Measurements from ENCODE around the gene S100A3.

The S100A3 gene

DNA sequence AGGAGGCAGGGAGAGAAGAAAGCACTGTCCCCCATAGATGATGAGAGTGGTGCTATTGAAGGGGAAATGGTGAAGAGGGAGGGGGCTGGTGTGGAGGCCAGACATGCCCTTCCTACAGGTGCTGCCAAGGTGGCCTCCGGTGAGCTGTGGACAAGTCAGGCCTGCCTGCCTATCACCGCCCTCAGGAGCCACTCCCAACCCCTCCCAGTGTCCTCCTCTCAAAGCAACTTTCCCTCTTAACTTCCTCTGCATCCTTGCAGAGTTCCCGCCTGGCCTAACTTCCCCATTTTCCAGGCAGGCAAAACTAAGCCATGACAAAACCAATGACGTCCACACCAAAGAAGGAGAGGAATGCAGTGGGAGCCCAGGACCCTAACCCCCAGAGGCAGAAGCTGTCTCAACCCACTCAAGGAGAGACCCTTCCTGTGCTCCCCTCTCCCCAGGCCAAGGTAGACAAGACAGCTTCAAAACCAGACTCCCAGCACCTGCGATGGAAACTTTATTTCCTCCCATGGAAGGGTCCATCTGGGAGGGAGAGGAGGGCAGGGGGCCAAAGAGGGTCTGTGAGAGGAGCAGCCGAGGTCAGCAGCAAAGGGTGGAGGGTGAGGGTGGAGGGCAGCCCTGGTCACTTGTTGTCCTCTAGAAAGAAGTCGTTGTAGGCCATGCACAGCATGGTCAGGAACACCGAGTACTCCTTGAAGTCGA, 12.2 kb downstream of the S100A3 start:
- H3K9ac ChIP-seq (ENCODE audit: low read depth, low read length), result peak overlapping the region; percentile 47; the same call in 1 of the 2 replicates
- H3K27me3 ChIP-seq (ENCODE audit: insufficient read depth, low read length), result peaks cover 39% of the 10 kb centered on the region
- H3K4me1 ChIP-seq (ENCODE audit: insufficient read depth, low read length), result peaks cover 26% of the 10 kb centered on the region
- H3K4me3 ChIP-seq (ENCODE audit: low read length), result peak overlapping the region; percentile 66; the same call in 1 of the 2 replicates
- no peaks in the 10 kb centered on the region for H3K36me3 ChIP-seq (ENCODE audit: insufficient read depth, low read depth, low read length)
- H3K9me3 ChIP-seq (ENCODE audit: insufficient read depth, low read depth, low read length), result no peaks in the 10 kb centered on the region
- H3K27ac ChIP-seq (ENCODE audit: low read length), result no peak overlapping the region

DNA sequence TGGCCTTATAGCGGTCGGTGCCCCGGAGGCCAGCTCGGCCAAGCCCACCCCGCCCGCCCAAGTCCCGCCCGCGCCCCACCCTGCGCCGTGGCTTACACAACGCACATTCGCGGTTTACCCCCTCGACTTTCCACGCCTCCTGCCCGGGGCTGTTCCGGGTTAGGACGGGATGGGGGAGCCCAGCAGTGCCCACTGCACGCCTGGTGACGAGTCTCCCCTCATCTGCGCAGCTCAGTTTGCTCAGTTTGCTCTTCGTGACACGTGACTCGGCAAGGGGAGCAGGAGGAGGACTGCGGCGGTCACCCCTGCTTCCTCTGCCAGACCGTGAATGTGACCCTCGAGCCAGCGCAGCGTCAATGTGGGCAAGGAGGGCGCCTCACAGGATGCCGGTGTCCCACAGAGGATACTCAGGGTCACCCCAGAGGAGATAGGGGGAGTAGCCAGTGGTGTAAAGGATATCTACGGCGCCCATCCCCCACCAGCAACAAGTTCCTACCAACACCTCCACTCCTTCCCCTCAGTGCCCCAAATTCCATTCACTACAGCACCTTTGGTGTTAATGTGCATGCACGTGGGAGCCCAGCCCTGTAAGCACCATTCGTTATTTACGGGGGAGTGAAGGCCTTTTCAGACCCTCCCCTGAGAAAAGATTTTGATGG, 12.9 kb downstream of the S100A3 start:
- Histone ChIP-seq H3K36me3 (ENCODE audit: insufficient read depth, low read depth, low read length) (no peaks in the 10 kb centered on the region), H3K4me3 (ENCODE audit: low read length) (peak overlapping the region; percentile 66), H3K9ac (ENCODE audit: low read depth, low read length) (peak overlapping the region; percentile 47; the same call in 1 of the 2 replicates), H3K27ac (ENCODE audit: low read length) (no peak overlapping the region), H3K9me3 (ENCODE audit: insufficient read depth, low read depth, low read length) (no peaks in the 10 kb centered on the region), H3K4me1 (ENCODE audit: insufficient read depth, low read length) (peaks cover 26% of the 10 kb centered on the region), H3K27me3 (ENCODE audit: insufficient read depth, low read length) (peaks cover 39% of the 10 kb centered on the region)

DNA sequence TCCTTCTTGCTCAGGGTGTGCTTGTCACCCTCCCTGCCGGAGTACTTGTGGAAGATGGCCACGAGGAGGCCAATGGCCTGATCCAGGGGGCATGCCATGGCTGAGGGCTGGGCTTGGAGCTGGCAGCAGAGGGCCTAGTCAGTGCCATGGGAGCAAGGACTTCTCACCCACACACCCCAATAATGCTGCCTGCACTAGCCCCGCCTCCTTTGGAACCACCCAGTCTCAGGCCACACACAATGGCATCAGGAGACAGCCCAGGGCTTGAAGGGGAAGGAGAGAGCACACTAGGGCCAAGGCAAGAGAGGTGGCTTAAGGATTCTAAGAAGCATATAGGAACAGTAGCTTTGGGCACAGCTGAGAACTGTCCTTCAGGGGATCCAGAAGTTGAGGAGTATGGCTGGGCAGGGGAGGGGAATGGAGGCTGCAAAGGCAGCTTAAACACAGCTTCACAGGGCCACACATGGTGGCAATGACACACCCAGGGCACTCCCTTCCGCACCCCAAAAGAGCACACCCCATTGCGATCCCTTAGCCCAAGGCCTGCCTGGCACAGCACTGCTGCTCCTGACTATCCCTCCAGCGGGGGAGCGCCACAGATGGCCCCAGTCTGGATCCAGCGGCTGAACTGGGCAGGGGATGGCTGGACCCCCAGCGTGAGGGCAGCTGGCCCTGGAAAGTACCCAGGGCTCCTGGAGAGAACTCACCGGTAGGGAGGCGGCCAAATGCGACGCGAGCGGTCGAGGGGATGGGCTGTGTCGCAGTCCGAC, 13.6 kb downstream of the S100A3 start, which contains the start of gene S100A6:
TSS of gene S100A6 (minus strand) at position 750 of the 770 bp plus-strand sequence. CDS start at position 98, 652 bp downstream.
- Histone ChIP-seq H3K36me3 (ENCODE audit: insufficient read depth, low read depth, low read length) (no peaks in the 10 kb centered on the region), H3K9me3 (ENCODE audit: insufficient read depth, low read depth, low read length) (no peaks in the 10 kb centered on the region), H3K4me1 (ENCODE audit: insufficient read depth, low read length) (peaks cover 26% of the 10 kb centered on the region), H3K27me3 (ENCODE audit: insufficient read depth, low read length) (peaks cover 39% of the 10 kb centered on the region), H3K27ac (ENCODE audit: low read length) (no peak within 1 kb of the TSS), H3K4me3 (ENCODE audit: low read length) (peak within 1 kb of the TSS; percentile 66), H3K9ac (ENCODE audit: low read depth, low read length) (peak within 1 kb of the TSS; percentile 47; the same call in 1 of the 2 replicates)

DNA sequence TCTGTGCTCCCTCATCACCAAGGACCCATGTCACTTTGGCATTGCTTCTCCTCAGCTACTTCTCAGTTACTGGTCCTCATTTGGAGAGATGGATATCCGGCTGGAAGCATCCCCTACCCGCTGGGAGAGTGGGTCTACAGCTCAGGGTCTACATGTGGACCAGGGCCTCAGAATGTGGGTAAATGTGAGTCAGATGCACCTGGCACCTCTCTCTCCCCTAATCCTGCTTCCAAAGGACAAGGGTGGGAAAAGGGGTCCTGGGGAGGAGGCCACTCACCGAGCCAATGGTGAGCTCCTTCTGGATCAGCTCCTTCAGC, 14.2 kb downstream of the S100A3 start:
- Histone ChIP-seq H3K4me1 (ENCODE audit: insufficient read depth, low read length) (peaks cover 26% of the 10 kb centered on the region), H3K36me3 (ENCODE audit: insufficient read depth, low read depth, low read length) (no peaks in the 10 kb centered on the region), H3K27me3 (ENCODE audit: insufficient read depth, low read length) (peaks cover 39% of the 10 kb centered on the region), H3K27ac (ENCODE audit: low read length) (no peak overlapping the region), H3K9ac (ENCODE audit: low read depth, low read length) (no peak overlapping the region), H3K4me3 (ENCODE audit: low read length) (no peak overlapping the region), H3K9me3 (ENCODE audit: insufficient read depth, low read depth, low read length) (no peaks in the 10 kb centered on the region)

DNA sequence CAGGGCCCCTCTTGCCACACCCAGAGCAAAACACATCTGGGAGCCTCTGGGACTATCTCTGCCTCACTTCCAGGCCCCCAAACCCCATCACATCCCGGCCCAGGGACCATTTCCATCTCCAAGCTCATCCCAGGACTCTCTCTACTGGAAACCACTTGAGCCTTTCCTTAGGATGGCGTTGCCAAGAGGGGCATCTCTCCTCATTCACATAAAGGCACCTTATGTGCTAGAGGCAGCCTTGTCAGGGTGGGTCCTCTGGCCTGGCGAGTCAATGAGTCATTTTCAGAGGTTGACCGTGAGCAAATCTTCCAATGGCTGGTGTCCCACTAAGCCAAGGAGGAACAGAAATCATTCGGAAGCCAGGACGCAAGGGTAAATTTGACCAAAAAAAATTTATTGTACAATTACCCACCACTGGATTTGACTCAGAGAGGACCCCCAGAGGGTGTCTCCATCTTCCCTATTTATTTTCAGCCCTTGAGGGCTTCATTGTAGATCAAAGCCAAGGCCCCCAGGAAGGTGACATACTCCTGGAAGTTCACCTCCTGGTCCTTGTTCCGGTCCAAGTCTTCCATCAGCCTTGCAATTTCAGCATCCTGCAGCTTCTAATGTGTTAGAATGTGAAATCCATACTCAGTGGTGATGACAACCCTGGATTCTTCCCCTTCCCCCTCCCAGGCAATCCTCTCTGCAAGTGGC, 14.7 kb downstream of the S100A3 start:
- peaks cover 39% of the 10 kb centered on the region for H3K27me3 ChIP-seq (ENCODE audit: insufficient read depth, low read length)
- no peaks in the 10 kb centered on the region for H3K36me3 ChIP-seq (ENCODE audit: insufficient read depth, low read depth, low read length)
- H3K4me1 ChIP-seq (ENCODE audit: insufficient read depth, low read length), result peaks cover 26% of the 10 kb centered on the region
- no peak overlapping the region for H3K4me3 ChIP-seq (ENCODE audit: low read length)
- no peak overlapping the region for H3K9ac ChIP-seq (ENCODE audit: low read depth, low read length)
- H3K27ac ChIP-seq (ENCODE audit: low read length), result no peak overlapping the region
- no peaks in the 10 kb centered on the region for H3K9me3 ChIP-seq (ENCODE audit: insufficient read depth, low read depth, low read length)

DNA sequence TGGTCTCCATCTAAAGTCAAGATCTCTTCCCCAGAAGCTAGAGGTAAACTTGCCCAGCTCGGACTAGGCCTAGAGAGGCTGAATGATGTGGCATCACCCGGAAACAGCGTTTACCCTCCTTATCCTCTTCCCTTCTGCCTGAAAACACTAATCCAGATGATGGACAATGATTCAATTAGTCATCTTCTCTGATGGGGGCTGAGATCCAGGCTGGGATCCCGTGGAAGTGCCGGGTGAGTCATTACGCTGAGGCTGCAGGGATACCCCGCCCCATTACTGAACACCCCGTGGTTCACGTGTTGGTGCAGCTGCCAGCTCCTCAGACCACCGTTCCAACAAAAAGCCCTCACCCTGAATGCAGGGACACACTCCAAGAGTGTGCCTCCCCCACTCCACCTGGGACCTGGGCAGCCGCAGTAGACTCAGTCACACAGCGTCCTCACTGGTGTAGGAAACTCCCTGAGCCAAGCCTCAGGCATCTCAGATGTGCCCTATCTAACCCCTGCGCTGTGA, 15.3 kb downstream of the S100A3 start:
- no peak overlapping the region for H3K27ac ChIP-seq (ENCODE audit: low read length)
- H3K4me1 ChIP-seq (ENCODE audit: insufficient read depth, low read length), result peaks cover 26% of the 10 kb centered on the region

DNA sequence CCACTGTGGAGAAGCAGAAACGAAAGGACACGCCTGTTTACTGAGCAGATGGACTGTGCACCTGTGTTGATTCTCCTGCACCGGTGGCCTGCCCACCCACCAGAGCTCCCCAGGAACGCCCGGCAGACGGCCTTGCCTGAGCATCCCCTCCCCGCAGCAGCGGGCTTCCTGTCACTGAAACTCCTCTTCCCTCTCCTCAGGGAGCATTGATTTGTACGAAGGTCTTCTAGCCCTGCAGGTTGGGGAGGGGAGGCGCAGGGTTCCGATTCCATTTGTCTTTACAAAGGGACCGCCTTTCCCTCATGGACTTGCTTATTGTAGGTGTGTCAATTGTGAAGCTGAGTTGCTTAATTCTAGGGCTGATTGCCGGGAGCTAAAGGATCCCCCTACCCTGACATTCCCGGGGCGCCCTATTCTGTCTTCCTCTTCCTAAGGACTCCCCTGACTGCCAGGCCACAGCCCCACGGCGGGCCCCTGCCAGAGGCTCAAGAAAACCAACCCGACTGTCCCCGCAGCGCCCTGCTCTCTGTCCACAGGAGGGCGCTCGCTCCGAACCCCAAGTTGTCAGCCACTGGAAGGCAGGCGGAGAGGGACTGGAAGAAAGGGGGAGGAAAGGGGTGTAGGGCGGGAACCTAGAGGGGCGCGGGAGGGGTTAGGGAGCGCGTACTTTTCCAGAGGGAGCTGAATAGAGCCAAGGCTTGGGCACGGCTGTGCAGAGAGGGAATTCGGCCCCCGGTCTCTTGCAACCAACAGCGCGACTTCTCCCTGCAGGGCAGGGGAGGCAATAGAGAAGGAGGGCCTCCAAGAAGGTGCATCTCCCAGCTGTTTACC, 16.1 kb downstream of the S100A3 start:
- Histone ChIP-seq H3K27me3 (ENCODE audit: insufficient read depth, low read length) (peaks cover 39% of the 10 kb centered on the region), H3K27ac (ENCODE audit: low read length) (no peak overlapping the region), H3K4me3 (ENCODE audit: low read length) (peak overlapping the region; percentile 60; the same call in 1 of the 2 replicates), H3K4me1 (ENCODE audit: insufficient read depth, low read length) (peaks cover 21% of the 10 kb centered on the region), H3K9ac (ENCODE audit: low read depth, low read length) (peak overlapping the region; percentile 46; the same call in 1 of the 2 replicates), H3K9me3 (ENCODE audit: insufficient read depth, low read depth, low read length) (no peaks in the 10 kb centered on the region), H3K36me3 (ENCODE audit: insufficient read depth, low read depth, low read length) (no peaks in the 10 kb centered on the region)

More for the DNA sequence above, 15.3 kb downstream of the S100A3 start:
- peak overlapping the region; percentile 46; the same call in 1 of the 2 replicates for H3K9ac ChIP-seq (ENCODE audit: low read depth, low read length)
- no peaks in the 10 kb centered on the region for H3K36me3 ChIP-seq (ENCODE audit: insufficient read depth, low read depth, low read length)
- H3K9me3 ChIP-seq (ENCODE audit: insufficient read depth, low read depth, low read length), result no peaks in the 10 kb centered on the region
- H3K27me3 ChIP-seq (ENCODE audit: insufficient read depth, low read length), result peaks cover 39% of the 10 kb centered on the region
- peak overlapping the region; percentile 60; the same call in 1 of the 2 replicates for H3K4me3 ChIP-seq (ENCODE audit: low read length)

DNA sequence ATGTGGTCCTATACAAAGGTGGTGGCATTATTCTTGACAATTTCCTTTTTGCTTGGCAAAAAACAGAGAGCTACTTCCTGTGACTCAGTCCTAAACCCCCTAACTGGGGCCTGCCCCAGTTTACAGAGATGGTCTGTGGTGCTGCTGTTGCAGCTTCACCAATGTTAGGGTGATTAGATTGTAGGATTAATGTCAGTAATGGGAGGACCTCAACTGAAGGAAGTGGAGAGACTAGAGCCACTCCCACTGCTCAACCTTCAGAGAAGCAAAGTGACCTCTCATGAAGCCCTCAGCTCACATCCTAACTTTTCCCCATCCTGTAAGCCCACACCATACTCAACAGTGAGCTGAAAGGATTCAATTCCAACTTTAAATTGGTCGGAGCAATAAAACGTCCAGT, 16.9 kb downstream of the S100A3 start:
- Histone ChIP-seq H3K4me3 (ENCODE audit: low read length) (peak overlapping the region; percentile 60; the same call in 1 of the 2 replicates), H3K27ac (ENCODE audit: low read length) (no peak overlapping the region)

DNA sequence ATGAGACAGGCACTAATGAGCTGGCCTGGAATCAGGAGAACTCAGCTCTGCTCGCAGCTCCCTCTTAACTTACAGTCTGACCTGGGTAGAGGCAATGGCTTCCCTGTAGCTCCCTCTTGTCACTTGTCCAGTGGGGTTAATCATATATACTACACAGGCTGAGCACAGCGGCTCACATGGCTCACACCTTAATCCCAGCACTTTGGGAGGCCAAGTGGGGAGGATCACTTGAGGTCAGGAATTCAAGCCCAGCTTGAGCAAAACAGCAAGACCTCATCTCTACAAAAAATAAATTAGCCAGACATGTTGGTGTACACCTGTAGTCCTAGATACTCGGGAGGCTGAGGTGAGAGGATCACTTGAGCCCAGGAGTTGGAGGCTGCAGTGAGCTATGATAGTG, 17.4 kb downstream of the S100A3 start:
- Histone ChIP-seq H3K27ac (ENCODE audit: low read length) (no peak overlapping the region), H3K36me3 (ENCODE audit: insufficient read depth, low read depth, low read length) (no peaks in the 10 kb centered on the region), H3K9me3 (ENCODE audit: insufficient read depth, low read depth, low read length) (no peaks in the 10 kb centered on the region), H3K4me3 (ENCODE audit: low read length) (no peak overlapping the region), H3K4me1 (ENCODE audit: insufficient read depth, low read length) (peaks cover 27% of the 10 kb centered on the region), H3K9ac (ENCODE audit: low read depth, low read length) (no peak overlapping the region), H3K27me3 (ENCODE audit: insufficient read depth, low read length) (peaks cover 30% of the 10 kb centered on the region)

More for the DNA sequence above, 16.9 kb downstream of the S100A3 start:
- Histone ChIP-seq H3K9me3 (ENCODE audit: insufficient read depth, low read depth, low read length) (no peaks in the 10 kb centered on the region), H3K4me1 (ENCODE audit: insufficient read depth, low read length) (peaks cover 26% of the 10 kb centered on the region), H3K27me3 (ENCODE audit: insufficient read depth, low read length) (peaks cover 35% of the 10 kb centered on the region), H3K9ac (ENCODE audit: low read depth, low read length) (peak overlapping the region; percentile 14; the same call in 1 of the 2 replicates), H3K36me3 (ENCODE audit: insufficient read depth, low read depth, low read length) (no peaks in the 10 kb centered on the region)

DNA sequence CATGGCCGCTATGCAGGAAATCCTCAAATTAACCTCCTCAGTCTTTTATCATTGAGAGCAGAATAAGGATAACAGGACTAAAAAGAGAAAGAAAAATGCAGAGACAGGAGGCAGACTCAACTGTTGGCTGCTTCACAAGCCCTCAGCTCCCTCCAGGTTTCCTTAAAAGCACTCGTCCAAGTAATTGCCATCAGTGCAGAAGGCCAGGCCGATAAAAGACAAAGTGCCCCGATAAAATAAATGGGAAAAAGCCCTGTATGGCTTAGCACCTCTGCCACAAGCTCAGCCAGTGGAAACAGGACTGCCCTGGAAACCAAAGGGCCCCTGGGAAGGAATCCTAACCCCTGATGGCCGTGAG, 21.4 kb downstream of the S100A3 start:
- Histone ChIP-seq H3K27ac (ENCODE audit: low read length) (no peak overlapping the region), H3K4me1 (ENCODE audit: insufficient read depth, low read length) (peaks cover 19% of the 10 kb centered on the region), H3K36me3 (ENCODE audit: insufficient read depth, low read depth, low read length) (no peaks in the 10 kb centered on the region), H3K27me3 (ENCODE audit: insufficient read depth, low read length) (no peaks in the 10 kb centered on the region), H3K9ac (ENCODE audit: low read depth, low read length) (no peak overlapping the region), H3K9me3 (ENCODE audit: insufficient read depth, low read depth, low read length) (no peaks in the 10 kb centered on the region), H3K4me3 (ENCODE audit: low read length) (no peak overlapping the region)
